ENCODE data around the gene STPG3. TPM values are rescaled to one million over a fixed set of nuclear protein-coding genes. Genes with fewer than 3 reads are reported as not detected.

STPG3 gene
- total and polyA plus RNA-seq, 2 of the 8 experiments (the other 6 are each of a cell fraction or from before 2014, with no cell fraction given): not detected

- TF ChIP-seq JUN (IDR thresholded peaks at IDR 0.05; ENCODE audit: low read depth, low read length): no peak
Measured at GRCh38 chr9:137299203-137299565, 48.1 kb downstream of the STPG3 start (continued).

Data from H1 (cell line).